ENCODE results near the gene IBA57.

The IBA57 gene

DNA sequence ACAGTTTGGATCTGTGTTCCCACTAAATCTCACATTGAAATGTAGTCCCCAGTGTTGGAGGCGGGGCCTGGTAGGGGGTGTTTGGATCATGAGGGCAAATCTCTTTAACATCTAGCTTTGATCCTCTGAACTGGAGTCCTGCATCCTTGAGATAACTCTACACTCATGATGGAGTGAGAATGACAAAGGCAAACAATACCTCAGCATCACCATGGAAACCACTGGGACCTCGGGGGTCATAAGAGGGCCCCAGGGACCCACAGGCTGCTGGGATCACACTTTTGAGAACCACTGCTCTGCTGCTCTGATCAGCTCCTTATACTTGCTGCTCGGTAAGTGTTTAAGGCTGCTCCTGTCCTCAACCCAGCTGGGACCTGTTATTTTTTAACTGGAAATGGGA lies 28.8 kb downstream of the IBA57 start:
- no peak overlapping the region for H3K14ac ChIP-seq (ENCODE audit: low read length)
- H3K9ac ChIP-seq (ENCODE audit: low read length): no peak overlapping the region

DNA sequence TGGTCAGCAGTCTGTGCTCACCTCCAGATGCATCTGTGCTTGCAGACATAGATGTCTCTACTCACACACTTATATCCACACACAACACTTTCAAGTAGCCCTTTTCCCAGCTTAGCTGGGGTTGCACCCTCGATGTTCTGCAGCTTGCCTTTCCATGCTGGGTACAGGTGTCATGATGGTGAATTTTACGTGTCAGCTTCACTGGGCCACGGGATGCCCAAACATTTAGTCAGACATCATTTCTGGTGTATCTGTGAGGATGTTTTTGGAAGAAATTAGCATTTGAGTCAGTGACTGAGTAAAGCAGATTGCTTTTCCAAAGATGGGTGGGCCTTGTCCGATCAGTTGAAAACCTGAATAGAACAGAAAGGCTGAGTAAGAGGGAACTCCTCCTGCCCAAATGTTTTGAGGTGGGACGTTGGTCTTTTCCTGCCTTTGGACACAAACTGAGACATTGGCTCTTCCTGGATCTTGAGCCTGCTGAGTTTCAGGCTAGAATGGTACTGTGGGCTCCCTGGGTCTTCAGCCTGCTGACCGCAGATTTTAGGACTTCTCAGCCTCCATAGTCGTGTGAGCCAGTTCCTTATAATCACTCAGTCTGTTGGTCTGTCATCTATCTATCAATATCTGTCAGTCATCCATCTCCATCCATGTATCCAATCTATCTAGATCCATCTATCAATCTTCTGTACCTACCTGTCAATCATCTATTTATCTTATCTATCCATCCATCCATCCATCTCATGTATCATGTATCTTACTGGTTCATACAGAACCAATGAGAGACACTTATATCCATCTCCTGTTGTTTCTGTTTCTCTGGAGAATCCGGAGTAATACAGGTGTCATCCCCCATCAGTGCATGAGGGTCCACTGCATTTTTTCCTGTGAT lies 29.6 kb downstream of the IBA57 start:
- no peaks in the 10 kb centered on the region for H3K79me2 ChIP-seq (ENCODE audit: control insufficient read depth, insufficient read depth, low read length, poor library complexity)
- no peaks in the 10 kb centered on the region for H3K27me3 ChIP-seq (ENCODE audit: insufficient read depth, low read length)
- H3K4me2 ChIP-seq (ENCODE audit: low read length): no peak overlapping the region
- peaks cover 2% of the 10 kb centered on the region for H3K9me3 ChIP-seq (ENCODE audit: insufficient read depth, low read depth, low read length)
- H3K4ac ChIP-seq (ENCODE audit: low read depth, low read length): no peak overlapping the region
- no peak overlapping the region for H3K27ac ChIP-seq (ENCODE audit: low read depth, low read length)
- H4K12ac ChIP-seq (ENCODE audit: low read depth, low read length): no peak overlapping the region
- no peak overlapping the region for H2AK5ac ChIP-seq (ENCODE audit: low read length)
- no peak overlapping the region for H4K8ac ChIP-seq (ENCODE audit: low read depth, low read length)
- H2BK5ac ChIP-seq (ENCODE audit: low read depth, low read length, poor library complexity): no peak overlapping the region
- DNase-seq: no peak
- no peaks in the 10 kb centered on the region for H3K36me3 ChIP-seq (ENCODE audit: control insufficient read depth in 1 of 2, insufficient read depth in 2 of 2, low read length in 2 of 2)
- no peak overlapping the region for H3K9ac ChIP-seq (ENCODE audit: low read length)
- no peak overlapping the region for H2BK12ac ChIP-seq (ENCODE audit: low read length)
- no peak overlapping the region for H2AFZ ChIP-seq (ENCODE audit: insufficient read depth, low read length, poor library complexity)
- no peak overlapping the region for H3K23ac ChIP-seq (ENCODE audit: low read length)
- H2BK120ac ChIP-seq (ENCODE audit: insufficient read depth, low read length, poor library complexity): no peak overlapping the region
- WGBS (ENCODE audit: extremely low coverage, insufficient coverage, insufficient read length): no CpG with 5 or more reads among the region's 8 CpGs
- H3K18ac ChIP-seq (ENCODE audit: low read length): no peak overlapping the region
- no peak overlapping the region for H4K91ac ChIP-seq (ENCODE audit: low read depth, low read length)
- H3K79me1 ChIP-seq (ENCODE audit: low read length): no peaks in the 10 kb centered on the region
- H3K4me3 ChIP-seq (ENCODE audit: low read depth, low read length): peak overlapping the region; percentile 41
- H3K4me1 ChIP-seq (ENCODE audit: control insufficient read depth in 1 of 2, insufficient read depth in 2 of 2, low read length in 2 of 2): no peaks in the 10 kb centered on the region
- H3K14ac ChIP-seq (ENCODE audit: low read length): no peak overlapping the region

More for the DNA sequence above, 28.8 kb downstream of the IBA57 start:
- no peak overlapping the region for H4K12ac ChIP-seq (ENCODE audit: low read depth, low read length)
- H3K79me2 ChIP-seq (ENCODE audit: control insufficient read depth, insufficient read depth, low read length, poor library complexity): no peaks in the 10 kb centered on the region
- H2BK12ac ChIP-seq (ENCODE audit: low read length): no peak overlapping the region
- no peak overlapping the region for H3K18ac ChIP-seq (ENCODE audit: low read length)
- H3K4me2 ChIP-seq (ENCODE audit: low read length): no peak overlapping the region
- H3K4me3 ChIP-seq (ENCODE audit: low read depth, low read length): no peak overlapping the region
- H3K9me3 ChIP-seq (ENCODE audit: insufficient read depth, low read depth, low read length): peaks cover 2% of the 10 kb centered on the region
- no peak for DNase-seq
- no peak overlapping the region for H3K27ac ChIP-seq (ENCODE audit: low read depth, low read length)
- H2AK5ac ChIP-seq (ENCODE audit: low read length): no peak overlapping the region
- no peaks in the 10 kb centered on the region for H3K4me1 ChIP-seq (ENCODE audit: control insufficient read depth in 1 of 2, insufficient read depth in 2 of 2, low read length in 2 of 2)
- H4K8ac ChIP-seq (ENCODE audit: low read depth, low read length): no peak overlapping the region
- WGBS (ENCODE audit: extremely low coverage, insufficient coverage, insufficient read length): no CpG with 5 or more reads among the region's 3 CpGs
- no peak overlapping the region for H4K91ac ChIP-seq (ENCODE audit: low read depth, low read length)
- no peak overlapping the region for H3K23ac ChIP-seq (ENCODE audit: low read length)
- H3K36me3 ChIP-seq (ENCODE audit: control insufficient read depth in 1 of 2, insufficient read depth in 2 of 2, low read length in 2 of 2): no peaks in the 10 kb centered on the region
- H2BK5ac ChIP-seq (ENCODE audit: low read depth, low read length, poor library complexity): no peak overlapping the region
- H2AFZ ChIP-seq (ENCODE audit: insufficient read depth, low read length, poor library complexity): no peak overlapping the region
- no peaks in the 10 kb centered on the region for H3K27me3 ChIP-seq (ENCODE audit: insufficient read depth, low read length)
- no peak overlapping the region for H2BK120ac ChIP-seq (ENCODE audit: insufficient read depth, low read length, poor library complexity)
- no peaks in the 10 kb centered on the region for H3K79me1 ChIP-seq (ENCODE audit: low read length)
- no peak overlapping the region for H3K4ac ChIP-seq (ENCODE audit: low read depth, low read length)

DNA sequence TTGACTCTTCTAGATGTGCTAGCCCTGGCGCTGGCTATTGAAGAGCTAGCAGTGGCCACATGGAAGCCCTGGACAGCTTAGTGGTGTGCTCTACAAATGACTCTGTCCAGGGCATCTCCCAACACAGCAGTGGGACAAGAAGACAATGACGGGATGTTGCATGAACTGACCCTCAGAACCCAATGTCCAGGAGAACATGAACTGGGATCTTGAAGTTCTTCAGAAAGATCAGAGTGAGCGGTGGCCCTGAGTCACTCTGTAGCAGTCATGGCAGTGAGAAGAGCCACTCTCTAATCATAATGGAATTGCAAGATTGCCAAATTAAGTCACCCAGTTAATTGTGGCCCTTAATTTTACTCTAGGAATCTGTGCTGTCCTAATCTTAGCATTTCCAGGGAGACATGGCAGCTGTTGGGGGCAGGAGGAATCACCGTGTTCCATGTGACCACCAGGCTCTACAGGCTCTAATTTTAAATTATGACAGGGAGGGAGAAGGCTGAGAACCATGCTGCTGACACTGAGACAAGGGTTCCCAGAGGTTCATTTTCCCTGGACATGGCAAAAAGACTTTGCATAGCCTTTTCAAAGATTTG lies 32.0 kb downstream of the IBA57 start:
- Histone ChIP-seq H4K8ac (ENCODE audit: low read depth, low read length) (no peak overlapping the region), H2AK5ac (ENCODE audit: low read length) (no peak overlapping the region), H2BK120ac (ENCODE audit: insufficient read depth, low read length, poor library complexity) (no peak overlapping the region), H3K4me1 (ENCODE audit: control insufficient read depth in 1 of 2, insufficient read depth in 2 of 2, low read length in 2 of 2) (no peaks in the 10 kb centered on the region), H3K79me1 (ENCODE audit: low read length) (no peaks in the 10 kb centered on the region), H3K23ac (ENCODE audit: low read length) (no peak overlapping the region), H3K4me3 (ENCODE audit: low read depth, low read length) (no peak overlapping the region), H4K12ac (ENCODE audit: low read depth, low read length) (no peak overlapping the region), H3K14ac (ENCODE audit: low read length) (no peak overlapping the region), H3K27ac (ENCODE audit: low read depth, low read length) (no peak overlapping the region), H2BK5ac (ENCODE audit: low read depth, low read length, poor library complexity) (no peak overlapping the region), H3K36me3 (ENCODE audit: control insufficient read depth in 1 of 2, insufficient read depth in 2 of 2, low read length in 2 of 2) (no peaks in the 10 kb centered on the region), H2BK12ac (ENCODE audit: low read length) (no peak overlapping the region), H3K27me3 (ENCODE audit: insufficient read depth, low read length) (no peaks in the 10 kb centered on the region), H3K4ac (ENCODE audit: low read depth, low read length) (no peak overlapping the region), H3K9ac (ENCODE audit: low read length) (no peak overlapping the region), H2AFZ (ENCODE audit: insufficient read depth, low read length, poor library complexity) (no peak overlapping the region), H4K91ac (ENCODE audit: low read depth, low read length) (no peak overlapping the region), H3K4me2 (ENCODE audit: low read length) (no peak overlapping the region), H3K79me2 (ENCODE audit: control insufficient read depth, insufficient read depth, low read length, poor library complexity) (no peaks in the 10 kb centered on the region), H3K9me3 (ENCODE audit: insufficient read depth, low read depth, low read length) (peaks cover 4% of the 10 kb centered on the region), H3K18ac (ENCODE audit: low read length) (no peak overlapping the region)
- DNase-seq: no peak
- WGBS (ENCODE audit: extremely low coverage, insufficient coverage, insufficient read length): no CpG with 5 or more reads among the region's 4 CpGs

DNA sequence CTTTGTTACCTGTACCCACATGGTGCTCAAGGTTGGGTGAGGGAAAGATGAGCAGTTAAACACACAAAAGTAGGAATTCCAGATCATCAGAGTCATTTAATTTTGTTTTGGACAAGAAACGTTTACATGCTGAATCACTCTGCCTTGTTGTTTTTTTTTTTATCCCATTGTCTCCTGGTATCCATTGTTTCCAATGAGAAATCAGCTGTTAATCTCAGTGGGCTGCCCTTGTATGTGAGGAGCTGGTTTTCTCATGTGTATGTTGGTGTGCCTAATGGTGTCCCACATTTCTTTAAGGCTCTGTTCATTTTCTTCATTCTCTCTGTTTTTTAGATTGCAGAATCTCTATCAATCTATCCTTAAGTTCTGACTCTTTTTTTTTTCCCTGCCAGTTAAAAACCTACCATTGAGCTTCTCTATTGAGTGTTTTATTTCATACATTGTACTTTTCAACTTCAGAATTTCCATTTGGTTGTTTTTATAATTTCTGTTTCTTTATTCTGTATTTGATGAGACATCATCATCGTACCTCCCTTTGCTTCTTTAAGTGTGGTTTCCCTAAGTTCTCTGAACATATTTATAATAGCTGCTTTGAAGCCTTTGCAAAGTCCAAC lies 33.5 kb downstream of the IBA57 start:
- H3K14ac ChIP-seq (ENCODE audit: low read length): no peak overlapping the region
- H2AK5ac ChIP-seq (ENCODE audit: low read length): no peak overlapping the region
- peaks cover 6% of the 10 kb centered on the region for H3K9me3 ChIP-seq (ENCODE audit: insufficient read depth, low read depth, low read length)
- H4K12ac ChIP-seq (ENCODE audit: low read depth, low read length): no peak overlapping the region
- H3K36me3 ChIP-seq (ENCODE audit: control insufficient read depth in 1 of 2, insufficient read depth in 2 of 2, low read length in 2 of 2): no peaks in the 10 kb centered on the region
- no peak overlapping the region for H2BK120ac ChIP-seq (ENCODE audit: insufficient read depth, low read length, poor library complexity)
- no peak for DNase-seq
- no peak overlapping the region for H3K27ac ChIP-seq (ENCODE audit: low read depth, low read length)
- H3K18ac ChIP-seq (ENCODE audit: low read length): no peak overlapping the region
- no peak overlapping the region for H3K23ac ChIP-seq (ENCODE audit: low read length)
- no peaks in the 10 kb centered on the region for H3K4me1 ChIP-seq (ENCODE audit: control insufficient read depth in 1 of 2, insufficient read depth in 2 of 2, low read length in 2 of 2)
- H4K91ac ChIP-seq (ENCODE audit: low read depth, low read length): no peak overlapping the region
- no peaks in the 10 kb centered on the region for H3K79me1 ChIP-seq (ENCODE audit: low read length)
- H3K4me3 ChIP-seq (ENCODE audit: low read depth, low read length): no peak overlapping the region
- no peak overlapping the region for H2BK12ac ChIP-seq (ENCODE audit: low read length)
- WGBS (ENCODE audit: extremely low coverage, insufficient coverage, insufficient read length): no CpG with 5 or more reads among the region's 2 CpGs
- H3K27me3 ChIP-seq (ENCODE audit: insufficient read depth, low read length): no peaks in the 10 kb centered on the region
- no peak overlapping the region for H4K8ac ChIP-seq (ENCODE audit: low read depth, low read length)
- H3K4ac ChIP-seq (ENCODE audit: low read depth, low read length): no peak overlapping the region
- no peak overlapping the region for H3K9ac ChIP-seq (ENCODE audit: low read length)
- H3K4me2 ChIP-seq (ENCODE audit: low read length): no peak overlapping the region
- no peak overlapping the region for H2AFZ ChIP-seq (ENCODE audit: insufficient read depth, low read length, poor library complexity)
- no peaks in the 10 kb centered on the region for H3K79me2 ChIP-seq (ENCODE audit: control insufficient read depth, insufficient read depth, low read length, poor library complexity)
- no peak overlapping the region for H2BK5ac ChIP-seq (ENCODE audit: low read depth, low read length, poor library complexity)
